Measurements from ENCODE around the gene C10orf105.

C10orf105 gene

DNA sequence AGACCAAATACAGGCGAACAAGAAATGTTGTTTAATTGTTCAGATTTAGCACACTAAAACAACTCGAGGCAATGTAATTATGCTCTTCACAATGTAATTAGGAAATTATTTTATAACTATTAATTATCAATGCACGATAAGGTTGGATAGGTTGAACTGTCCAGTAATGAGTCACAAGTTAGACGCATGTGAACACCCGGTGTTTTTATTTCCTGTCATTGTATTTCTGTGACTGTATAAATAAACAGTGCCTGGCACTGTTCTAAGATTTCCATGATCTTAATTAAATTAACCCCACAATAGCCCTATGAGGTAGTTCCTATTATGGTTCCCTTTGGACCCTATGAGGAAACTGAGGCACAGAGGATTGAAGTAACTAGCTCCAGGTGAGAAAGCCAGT lies 26.2 kb downstream of the C10orf105 start:
- peaks cover 9% of the 10 kb centered on the region for H3K9me3 ChIP-seq (ENCODE audit: control insufficient read depth, low read length)
- no peak overlapping the region for H3K4me3 ChIP-seq (ENCODE audit: low read length)
- no peaks in the 10 kb centered on the region for H3K36me3 ChIP-seq (ENCODE audit: control insufficient read depth, insufficient read depth, low read length, severe bottlenecking)
- H3K9ac ChIP-seq (ENCODE audit: low read length) = no peak overlapping the region
- peaks cover 19% of the 10 kb centered on the region for H3K27me3 ChIP-seq (replicated peaks; ENCODE audit: control insufficient read depth, insufficient read depth, low read length)
- H3K4me1 ChIP-seq (ENCODE audit: control insufficient read depth, insufficient read depth, low read length) = peaks cover 13% of the 10 kb centered on the region
- no peak for DNase-seq (ENCODE audit: low read depth)

DNA sequence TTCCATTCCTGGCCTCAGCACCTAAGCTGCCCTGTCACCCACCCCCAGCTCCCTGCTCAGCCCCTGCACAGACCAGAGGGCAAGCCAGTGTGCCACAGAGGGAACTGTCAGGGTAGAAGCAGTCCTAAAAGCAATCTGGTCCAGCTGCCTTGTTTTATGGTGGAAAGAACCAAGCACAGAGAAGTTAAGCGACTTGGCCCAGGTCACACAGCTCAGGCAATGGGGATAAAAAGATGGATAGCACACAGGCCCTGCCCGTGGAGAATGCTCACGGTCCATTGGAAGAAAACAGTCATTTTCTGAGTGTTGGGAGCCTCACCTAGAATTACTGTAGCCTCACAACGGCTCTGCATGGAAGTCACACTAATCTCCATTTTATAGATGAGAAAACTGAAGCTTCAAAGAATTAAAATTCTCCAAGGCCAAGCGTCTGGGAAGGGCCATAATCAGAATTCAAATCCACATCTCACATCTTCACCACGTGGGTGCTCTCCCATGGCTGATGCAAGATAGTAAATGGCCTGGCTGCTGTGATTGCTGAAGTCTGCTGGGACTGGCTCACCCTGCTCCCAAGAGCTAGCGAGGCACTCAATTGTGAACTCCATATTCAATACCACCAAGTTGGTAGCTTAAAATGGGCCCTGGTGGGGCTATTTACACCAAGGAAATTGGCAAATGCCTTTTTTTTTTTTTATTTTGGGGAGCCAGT lies 26.8 kb downstream of the C10orf105 start:
- Histone ChIP-seq H3K27me3 (replicated peaks; ENCODE audit: control insufficient read depth, insufficient read depth, low read length) (peaks cover 19% of the 10 kb centered on the region), H3K9ac (ENCODE audit: low read length) (no peak overlapping the region), H3K4me3 (ENCODE audit: low read length) (no peak overlapping the region), H3K4me1 (ENCODE audit: control insufficient read depth, insufficient read depth, low read length) (peaks cover 13% of the 10 kb centered on the region), H3K9me3 (ENCODE audit: control insufficient read depth, low read length) (peaks cover 9% of the 10 kb centered on the region), H3K36me3 (ENCODE audit: control insufficient read depth, insufficient read depth, low read length, severe bottlenecking) (no peaks in the 10 kb centered on the region)
- DNase-seq (ENCODE audit: low read depth) = no peak

DNA sequence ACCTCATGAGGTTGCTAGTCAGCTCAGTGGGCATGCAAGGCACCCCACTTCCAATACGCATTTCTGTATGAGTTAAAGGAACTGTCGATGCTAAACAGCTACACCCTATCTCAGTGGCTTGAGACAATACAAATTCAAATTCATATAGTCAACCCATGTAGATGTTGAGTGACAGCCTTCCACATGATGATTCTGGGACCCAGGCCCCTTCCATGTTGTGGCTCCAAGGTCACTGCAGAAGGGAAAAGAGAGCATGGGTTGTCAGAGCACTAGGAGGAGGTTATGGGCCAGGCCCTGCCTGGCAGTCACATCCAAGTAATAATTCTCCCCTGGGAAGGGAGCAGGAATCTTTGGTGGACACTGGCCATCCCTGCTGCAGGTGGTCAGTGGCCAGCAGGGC lies 28.2 kb downstream of the C10orf105 start:
- Histone ChIP-seq H3K4me3 (ENCODE audit: low read length) (no peak overlapping the region), H3K36me3 (ENCODE audit: control insufficient read depth, insufficient read depth, low read length, severe bottlenecking) (no peaks in the 10 kb centered on the region), H3K4me1 (ENCODE audit: control insufficient read depth, insufficient read depth, low read length) (peaks cover 17% of the 10 kb centered on the region), H3K27me3 (replicated peaks; ENCODE audit: control insufficient read depth, insufficient read depth, low read length) (peaks cover 18% of the 10 kb centered on the region), H3K9ac (ENCODE audit: low read length) (no peak overlapping the region), H3K9me3 (ENCODE audit: control insufficient read depth, low read length) (peaks cover 9% of the 10 kb centered on the region)
- no peak for DNase-seq (ENCODE audit: low read depth)

DNA sequence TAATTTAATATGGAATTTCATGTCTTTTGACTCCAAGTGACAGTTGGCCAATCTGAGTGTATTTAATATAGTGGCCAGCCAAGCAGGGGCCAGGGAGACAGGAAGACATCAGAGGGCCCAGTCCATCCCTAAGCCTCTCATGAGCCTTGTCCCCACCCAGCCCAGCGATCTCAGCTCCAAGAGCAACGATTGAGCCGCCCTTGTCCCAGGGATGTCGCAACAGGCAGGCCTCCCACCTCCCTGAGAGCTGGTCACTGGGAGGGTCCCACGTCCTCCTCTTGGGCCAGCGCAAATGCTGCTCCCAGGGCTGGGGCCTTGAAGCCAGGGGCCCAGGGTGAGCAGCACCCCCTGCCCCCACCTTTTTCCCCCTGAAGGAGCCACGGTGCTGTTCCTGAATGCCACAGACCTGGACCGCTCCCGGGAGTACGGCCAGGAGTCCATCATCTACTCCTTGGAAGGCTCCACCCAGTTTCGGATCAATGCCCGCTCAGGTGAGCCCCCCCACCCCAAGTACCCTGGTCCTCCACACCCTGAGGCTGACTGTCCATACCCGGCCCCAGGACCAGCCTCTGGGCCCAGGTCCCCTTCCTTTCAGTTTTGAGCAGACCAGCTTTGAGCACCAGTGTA lies 29.4 kb downstream of the C10orf105 start:
- peaks cover 10% of the 10 kb centered on the region for H3K4me1 ChIP-seq (ENCODE audit: control insufficient read depth, insufficient read depth, low read length)
- DNase-seq (ENCODE audit: low read depth) = no peak
- H3K4me3 ChIP-seq (ENCODE audit: low read length) = no peak overlapping the region
- no peak overlapping the region for H3K9ac ChIP-seq (ENCODE audit: low read length)
- peaks cover 9% of the 10 kb centered on the region for H3K9me3 ChIP-seq (ENCODE audit: control insufficient read depth, low read length)
- H3K27me3 ChIP-seq (replicated peaks; ENCODE audit: control insufficient read depth, insufficient read depth, low read length) = peaks cover 23% of the 10 kb centered on the region
- no peaks in the 10 kb centered on the region for H3K36me3 ChIP-seq (ENCODE audit: control insufficient read depth, insufficient read depth, low read length, severe bottlenecking)

DNA sequence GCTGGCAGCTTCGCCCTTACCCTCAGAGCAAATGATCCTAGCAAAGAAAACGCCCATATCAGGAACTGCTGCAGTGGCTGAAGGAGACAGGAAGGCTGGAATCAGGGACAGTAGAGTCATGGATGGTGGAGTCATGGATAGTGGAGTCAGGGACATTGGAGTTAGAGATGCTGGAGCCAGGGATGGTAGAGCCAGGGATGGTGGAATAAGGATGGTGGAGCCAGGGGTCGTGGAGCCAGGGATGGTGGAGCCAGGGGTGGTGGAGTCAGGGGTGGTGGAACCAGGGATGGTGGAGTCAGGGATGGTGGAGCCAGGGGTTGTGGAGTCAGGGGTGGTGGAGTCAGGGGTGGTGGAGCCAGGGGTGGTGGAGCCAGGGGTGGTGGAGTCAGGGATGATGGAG lies 31.3 kb downstream of the C10orf105 start:
- Histone ChIP-seq H3K9me3 (ENCODE audit: control insufficient read depth, low read length) (peaks cover 9% of the 10 kb centered on the region), H3K36me3 (ENCODE audit: control insufficient read depth, insufficient read depth, low read length, severe bottlenecking) (no peaks in the 10 kb centered on the region), H3K27me3 (replicated peaks; ENCODE audit: control insufficient read depth, insufficient read depth, low read length) (peaks cover 33% of the 10 kb centered on the region), H3K4me1 (ENCODE audit: control insufficient read depth, insufficient read depth, low read length) (peaks cover 9% of the 10 kb centered on the region), H3K9ac (ENCODE audit: low read length) (no peak overlapping the region), H3K4me3 (ENCODE audit: low read length) (no peak overlapping the region)
- no peak for DNase-seq (ENCODE audit: low read depth)

DNA sequence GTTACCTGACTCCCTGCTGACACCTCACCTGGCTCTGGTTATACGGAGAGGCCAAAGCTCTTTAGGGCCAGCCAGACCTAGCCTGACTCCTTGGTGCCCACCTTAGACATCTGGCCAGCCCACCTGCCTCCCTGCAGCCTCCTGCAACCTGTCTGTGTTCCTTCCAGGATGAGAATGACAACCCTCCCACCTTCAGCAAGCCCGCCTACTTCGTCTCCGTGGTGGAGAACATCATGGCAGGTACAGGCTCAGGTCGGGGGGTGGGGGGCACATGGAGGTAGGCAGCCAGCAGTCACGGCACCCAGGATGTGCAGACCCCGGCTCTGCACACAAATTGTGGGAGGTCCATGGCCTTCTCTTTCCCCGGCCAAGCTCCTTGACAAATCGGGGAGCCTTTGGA lies 32.1 kb downstream of the C10orf105 start:
- H3K27me3 ChIP-seq (replicated peaks; ENCODE audit: control insufficient read depth, insufficient read depth, low read length) = peaks cover 39% of the 10 kb centered on the region
- H3K9me3 ChIP-seq (ENCODE audit: control insufficient read depth, low read length) = peaks cover 9% of the 10 kb centered on the region
- DNase-seq (ENCODE audit: low read depth) = no peak
- no peak overlapping the region for H3K9ac ChIP-seq (ENCODE audit: low read length)
- no peaks in the 10 kb centered on the region for H3K36me3 ChIP-seq (ENCODE audit: control insufficient read depth, insufficient read depth, low read length, severe bottlenecking)
- H3K4me1 ChIP-seq (ENCODE audit: control insufficient read depth, insufficient read depth, low read length) = peaks cover 9% of the 10 kb centered on the region
- H3K4me3 ChIP-seq (ENCODE audit: low read length) = no peak overlapping the region

DNA sequence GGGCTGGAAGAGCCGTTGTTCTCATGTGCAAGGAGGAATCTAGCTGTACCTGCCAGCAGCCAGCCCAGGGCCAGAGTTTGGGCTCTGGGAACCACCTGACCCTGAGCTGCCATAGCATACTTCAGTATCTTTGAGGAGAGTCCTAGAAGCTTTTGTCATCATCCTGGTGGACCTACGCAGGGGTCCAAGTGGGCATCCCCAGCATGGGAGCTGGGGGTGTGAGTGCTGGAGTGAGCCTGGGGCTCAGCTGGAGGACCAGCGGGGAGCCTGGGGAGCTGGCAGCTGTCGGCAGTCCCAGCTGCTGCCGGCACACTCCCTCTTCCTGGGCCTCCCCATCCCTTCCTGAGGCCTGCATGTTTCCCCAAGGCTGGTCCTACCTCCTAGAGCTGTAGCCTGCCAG lies 32.5 kb downstream of the C10orf105 start:
- H3K4me1 ChIP-seq (ENCODE audit: control insufficient read depth, insufficient read depth, low read length) = peaks cover 9% of the 10 kb centered on the region
- H3K4me3 ChIP-seq (ENCODE audit: low read length) = no peak overlapping the region
- H3K27me3 ChIP-seq (replicated peaks; ENCODE audit: control insufficient read depth, insufficient read depth, low read length) = peaks cover 39% of the 10 kb centered on the region
- peaks cover 9% of the 10 kb centered on the region for H3K9me3 ChIP-seq (ENCODE audit: control insufficient read depth, low read length)
- H3K36me3 ChIP-seq (ENCODE audit: control insufficient read depth, insufficient read depth, low read length, severe bottlenecking) = no peaks in the 10 kb centered on the region
- H3K9ac ChIP-seq (ENCODE audit: low read length) = no peak overlapping the region
- DNase-seq (ENCODE audit: low read depth) = no peak

DNA sequence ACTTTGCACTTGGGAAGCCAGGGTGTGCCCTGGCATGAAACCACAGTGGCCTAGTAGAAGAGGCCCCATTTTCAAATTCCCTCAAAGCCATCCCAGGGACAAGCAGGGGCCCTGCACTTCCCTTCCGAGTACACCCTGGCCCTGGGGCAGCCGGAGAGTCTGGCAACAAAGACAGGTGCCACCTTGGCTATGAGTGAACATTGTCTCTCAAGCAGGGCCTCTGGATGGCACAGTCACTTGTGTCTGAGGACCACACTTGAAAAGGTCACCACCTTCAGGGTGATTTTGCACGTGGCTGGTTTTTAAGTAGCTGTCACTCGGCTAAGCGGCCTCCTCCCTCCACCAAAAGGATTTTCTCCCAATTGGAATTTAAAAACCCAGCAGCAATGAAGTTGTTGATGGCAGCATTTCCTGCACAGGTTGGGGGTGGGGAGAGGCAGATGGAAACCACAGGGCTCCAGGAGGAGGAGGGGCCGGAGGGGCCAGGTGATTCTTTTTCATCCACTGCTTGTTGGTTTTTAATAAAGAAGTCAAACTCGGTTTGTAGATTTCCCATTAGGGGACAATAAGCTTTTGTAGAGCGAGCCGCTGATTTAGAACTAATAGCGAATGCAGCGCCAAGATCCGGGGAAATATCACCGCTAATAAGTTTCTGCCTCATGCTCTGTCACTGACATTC lies 33.9 kb downstream of the C10orf105 start:
- Histone ChIP-seq H3K27me3 (replicated peaks; ENCODE audit: control insufficient read depth, insufficient read depth, low read length) (peaks cover 46% of the 10 kb centered on the region), H3K36me3 (ENCODE audit: control insufficient read depth, insufficient read depth, low read length, severe bottlenecking) (no peaks in the 10 kb centered on the region), H3K4me1 (ENCODE audit: control insufficient read depth, insufficient read depth, low read length) (peaks cover 9% of the 10 kb centered on the region), H3K4me3 (ENCODE audit: low read length) (no peak overlapping the region), H3K9me3 (ENCODE audit: control insufficient read depth, low read length) (no peaks in the 10 kb centered on the region), H3K9ac (ENCODE audit: low read length) (no peak overlapping the region)
- no peak for DNase-seq (ENCODE audit: low read depth)

DNA sequence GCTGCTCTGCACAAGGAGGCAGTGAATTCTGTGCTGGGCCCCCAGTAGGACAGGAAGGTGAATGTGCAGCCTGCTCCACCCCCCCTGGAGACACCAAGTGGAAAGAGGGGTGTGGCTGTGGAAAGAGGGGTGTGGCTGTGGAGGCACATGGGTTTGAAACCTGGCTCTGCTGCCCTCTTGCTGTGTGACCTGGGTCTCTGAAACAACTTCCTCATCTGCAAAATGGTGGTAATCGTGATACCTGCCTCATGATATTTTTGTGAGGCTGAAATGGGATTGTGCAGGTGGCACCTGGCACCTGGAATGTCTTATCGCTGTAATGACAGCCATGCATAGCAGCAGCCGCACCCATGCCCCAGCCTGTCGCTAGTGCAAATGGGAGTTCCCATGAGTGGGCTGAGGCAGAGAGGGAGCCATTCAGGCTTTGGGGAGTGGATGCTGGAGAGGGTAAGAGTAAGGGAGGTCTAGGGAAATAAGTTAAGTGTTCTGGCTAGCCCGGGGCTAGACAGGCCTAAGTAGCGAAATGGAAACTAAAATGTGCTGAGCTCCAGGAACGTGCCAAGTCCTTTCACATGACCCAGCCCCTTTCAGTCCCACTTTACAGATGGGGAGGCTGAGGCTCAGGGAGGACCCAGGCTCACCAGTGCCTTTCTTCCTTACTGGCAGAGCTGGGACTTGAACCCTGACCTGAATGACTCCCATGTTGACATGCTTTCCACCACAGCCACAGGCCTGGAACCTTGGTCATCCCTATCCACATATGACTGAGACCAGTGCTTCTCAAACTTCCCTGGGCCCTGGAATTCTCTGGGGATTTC lies 35.0 kb downstream of the C10orf105 start:
- peaks cover 54% of the 10 kb centered on the region for H3K27me3 ChIP-seq (replicated peaks; ENCODE audit: control insufficient read depth, insufficient read depth, low read length)
- peaks cover 9% of the 10 kb centered on the region for H3K4me1 ChIP-seq (ENCODE audit: control insufficient read depth, insufficient read depth, low read length)
- no peak overlapping the region for H3K9ac ChIP-seq (ENCODE audit: low read length)
- H3K4me3 ChIP-seq (ENCODE audit: low read length) = no peak overlapping the region
- no peaks in the 10 kb centered on the region for H3K9me3 ChIP-seq (ENCODE audit: control insufficient read depth, low read length)
- H3K36me3 ChIP-seq (ENCODE audit: control insufficient read depth, insufficient read depth, low read length, severe bottlenecking) = no peaks in the 10 kb centered on the region
- no peak for DNase-seq (ENCODE audit: low read depth)

DNA sequence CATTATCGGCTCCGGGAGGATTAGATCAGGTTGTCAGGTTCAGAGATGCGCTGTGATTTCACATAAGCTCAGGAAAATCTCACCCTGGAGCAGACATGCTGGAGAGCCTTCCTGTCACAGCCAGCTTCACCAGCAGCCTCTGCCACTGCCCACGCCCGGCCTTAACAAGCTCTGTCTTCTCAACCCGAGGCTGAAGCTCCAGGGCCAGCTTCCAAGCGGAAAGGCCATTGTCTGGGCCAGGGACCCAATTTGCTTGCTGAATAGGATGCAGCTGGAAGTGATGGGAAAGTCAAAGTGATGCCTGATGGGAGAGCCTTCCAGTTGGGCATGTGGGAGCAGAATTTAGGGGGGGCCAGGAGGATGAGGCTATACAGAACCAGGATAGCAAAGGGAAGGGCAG lies 36.3 kb downstream of the C10orf105 start:
- H3K9ac ChIP-seq (ENCODE audit: low read length) = no peak overlapping the region
- DNase-seq (ENCODE audit: low read depth) = no peak
- no peaks in the 10 kb centered on the region for H3K9me3 ChIP-seq (ENCODE audit: control insufficient read depth, low read length)
- H3K4me3 ChIP-seq (ENCODE audit: low read length) = no peak overlapping the region
- no peaks in the 10 kb centered on the region for H3K36me3 ChIP-seq (ENCODE audit: control insufficient read depth, insufficient read depth, low read length, severe bottlenecking)
- peaks cover 58% of the 10 kb centered on the region for H3K27me3 ChIP-seq (replicated peaks; ENCODE audit: control insufficient read depth, insufficient read depth, low read length)
- peaks cover 9% of the 10 kb centered on the region for H3K4me1 ChIP-seq (ENCODE audit: control insufficient read depth, insufficient read depth, low read length)

DNA sequence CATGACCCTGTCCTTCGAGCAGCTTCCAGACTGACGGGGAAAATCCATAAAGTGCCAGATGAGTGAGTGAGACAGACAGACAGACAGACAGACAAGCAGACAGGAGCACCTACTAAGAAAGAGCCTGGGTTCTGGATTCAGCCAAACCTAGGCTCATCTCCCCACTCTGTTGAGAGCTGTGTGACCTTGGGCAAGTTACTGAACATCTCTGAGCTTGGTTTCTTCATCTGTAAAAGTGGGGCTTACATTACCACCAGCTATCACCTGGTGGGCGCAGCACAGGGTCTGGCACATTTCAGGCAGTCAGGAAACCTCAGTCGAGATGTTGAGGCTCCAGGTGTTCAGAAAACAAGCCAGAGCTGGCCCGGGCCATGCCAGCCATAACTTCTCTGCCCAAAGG lies 37.6 kb downstream of the C10orf105 start:
- H3K27me3 ChIP-seq (replicated peaks; ENCODE audit: control insufficient read depth, insufficient read depth, low read length) = peaks cover 70% of the 10 kb centered on the region
- H3K9me3 ChIP-seq (ENCODE audit: control insufficient read depth, low read length) = no peaks in the 10 kb centered on the region
- no peaks in the 10 kb centered on the region for H3K36me3 ChIP-seq (ENCODE audit: control insufficient read depth, insufficient read depth, low read length, severe bottlenecking)
- no peak overlapping the region for H3K9ac ChIP-seq (ENCODE audit: low read length)
- peaks cover 9% of the 10 kb centered on the region for H3K4me1 ChIP-seq (ENCODE audit: control insufficient read depth, insufficient read depth, low read length)
- no peak for DNase-seq (ENCODE audit: low read depth)
- H3K4me3 ChIP-seq (ENCODE audit: low read length) = no peak overlapping the region
